ENCODE measurements around the gene CACNA1E.

GRCh38 chr1:181592255-181592859, 109.0 kb downstream of the CACNA1E start:
- TF ChIP-seq CTCF (conservative IDR thresholded peaks at IDR 0.05; ENCODE audit: low read length) (no peak), EZH2phosphoT487 (IDR thresholded peaks at IDR 0.05; ENCODE audit: borderline replicate concordance, low read depth, low read length) (no peak)

All from OCI-LY7 (cell line).